Astrocyte (in vitro differentiated cells and primary cell): Measurements from ENCODE around the gene MYG1. TPM values are rescaled to one million over a fixed set of nuclear protein-coding genes. Genes with fewer than 3 reads are reported as not detected.

Experiments
- DNase-seq: peaks from one replicate; pipeline ENCODE4 v3.0.0-alpha.2; 2010; ENCODE audit warnings: low read depth
- FAIRE-seq: peaks from 2 replicates; lab custom pipeline; 2011; peaks lifted over from hg19 to GRCh38; lab: Jason Lieb, UNC
- H2AFZ ChIP-seq: 2 replicates; pipeline ENCODE4 v1.6.0; 2012; ENCODE audit warnings: low read depth, low read length, inconsistent platforms
- H3K27ac ChIP-seq: 2 replicates; pipeline ENCODE4 v1.5.1; 2011; ENCODE audit warnings: low read depth, low read length, inconsistent platforms
- H3K27me3 ChIP-seq: 2 replicates; pipeline ENCODE4 v1.6.0; 2011; ENCODE audit warnings: low read length, inconsistent platforms; ENCODE audit not compliant: insufficient read depth
- H3K36me3 ChIP-seq: 2 replicates; pipeline ENCODE4 v1.5.1; 2011; ENCODE audit warnings: low read length, inconsistent platforms; ENCODE audit not compliant: insufficient read depth
- H3K4me1 ChIP-seq: 2 replicates; pipeline ENCODE4 v1.5.1; 2011; ENCODE audit warnings: low read length, inconsistent platforms; ENCODE audit not compliant: insufficient read depth
- H3K4me2 ChIP-seq: 2 replicates; pipeline ENCODE4 v1.6.0; 2012; ENCODE audit warnings: low read length, inconsistent platforms
- H3K4me3 ChIP-seq: 2 replicates; pipeline ENCODE4 v1.5.1; 2011; ENCODE audit warnings: low read depth, mild to moderate bottlenecking, low read length, inconsistent platforms; ENCODE audit not compliant: insufficient read depth
- H3K79me2 ChIP-seq: 2 replicates; pipeline ENCODE4 v1.6.0; 2012; ENCODE audit warnings: mild to moderate bottlenecking, low read length, inconsistent platforms; ENCODE audit not compliant: insufficient read depth
- H3K9ac ChIP-seq: 2 replicates; pipeline ENCODE4 v1.6.0; 2012; ENCODE audit warnings: mild to moderate bottlenecking, low read length, inconsistent platforms
- H3K9me3 ChIP-seq: 2 replicates; pipeline ENCODE4 v1.5.1; 2012; ENCODE audit warnings: low read depth, mild to moderate bottlenecking, low read length, inconsistent platforms; ENCODE audit not compliant: insufficient read depth
- H4K20me1 ChIP-seq: 2 replicates; pipeline ENCODE4 v1.6.0; 2012; ENCODE audit warnings: low read length, inconsistent platforms; ENCODE audit not compliant: insufficient read depth
- H3K27ac Mint-ChIP-seq: one replicate; pipeline ENCODE4 v1.8.0; 2021; ENCODE audit warnings: mild to moderate bottlenecking, mixed read lengths; ENCODE audit not compliant: unreplicated experiment
- H3K27me3 Mint-ChIP-seq: one replicate; pipeline ENCODE4 v1.8.0; 2021; ENCODE audit warnings: low read depth, mixed read lengths; ENCODE audit not compliant: unreplicated experiment
- H3K36me3 Mint-ChIP-seq: one replicate; pipeline ENCODE4 v1.8.0; 2021; ENCODE audit warnings: low read depth, mixed read lengths; ENCODE audit not compliant: unreplicated experiment
- H3K4me1 Mint-ChIP-seq: one replicate; pipeline ENCODE4 v1.8.0; 2021; ENCODE audit warnings: low read depth, mixed read lengths; ENCODE audit not compliant: unreplicated experiment
- H3K4me3 Mint-ChIP-seq: one replicate; pipeline ENCODE4 v1.8.0; 2021; ENCODE audit warnings: mild to moderate bottlenecking, moderate library complexity, mixed read lengths; ENCODE audit not compliant: unreplicated experiment
- H3K9me3 Mint-ChIP-seq: one replicate; pipeline ENCODE4 v1.8.0; 2021; ENCODE audit warnings: mild to moderate bottlenecking, mixed read lengths; ENCODE audit not compliant: unreplicated experiment
- CTCF ChIP-seq: IDR thresholded peaks from 2 replicates; pipeline ENCODE4 v1.5.1; 2011; ENCODE audit warnings: low read depth, mild to moderate bottlenecking, inconsistent platforms, low read length, moderate library complexity; ENCODE audit not compliant: insufficient read depth
- EZH2 ChIP-seq: IDR thresholded peaks from 2 replicates; pipeline ENCODE4 v1.6.1; 2012; ENCODE audit warnings: mild to moderate bottlenecking, low read length, inconsistent platforms; ENCODE audit not compliant: insufficient read depth
- total RNA-seq: library from RNA; stranded (reverse); gene quantifications from 2 replicates; pipeline ENCODE4 v1.2.1, GENCODE V29; 2021

MYG1 gene
- total RNA-seq, 1 donor from 2014 or later: 40.9 TPM

DNA sequence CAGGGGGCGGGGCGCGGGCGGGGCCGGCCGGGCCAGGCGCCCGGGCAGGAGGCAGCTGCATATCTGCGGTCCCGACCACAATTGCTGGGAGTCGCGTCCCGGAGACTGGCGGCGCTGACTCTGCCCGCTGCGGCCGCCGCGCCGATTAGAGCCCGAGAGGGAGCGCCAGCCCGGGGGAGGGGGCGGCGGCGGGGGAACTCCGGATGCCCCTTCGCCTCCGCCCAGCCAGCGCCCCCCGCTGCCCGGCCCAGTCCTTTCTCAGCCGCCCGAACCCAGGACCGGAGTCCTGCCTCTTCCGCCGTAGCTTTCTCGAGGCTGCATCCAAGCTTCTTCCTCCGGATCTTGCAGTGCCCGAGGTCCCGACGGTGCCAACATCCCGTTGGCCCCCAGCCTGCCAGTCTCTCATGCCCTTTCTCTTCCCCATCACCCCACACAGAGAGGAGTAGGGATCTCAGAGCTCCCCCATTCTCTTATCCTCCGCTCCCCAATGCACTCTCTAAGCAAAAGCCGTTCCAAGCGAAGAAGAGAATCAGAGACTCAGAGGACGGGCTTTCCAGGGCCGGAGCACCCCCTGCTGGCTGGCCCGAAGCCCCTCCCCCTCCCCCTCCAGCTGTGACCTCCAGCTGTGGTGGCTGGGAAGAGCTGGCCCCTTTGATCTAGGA is 45.5 kb downstream of the MYG1 start:
- peak; percentile 58 for DNase-seq
- no peak for FAIRE-seq
- no peaks in the 10 kb centered on the region for H3K36me3 Mint-ChIP-seq
- H3K9me3 ChIP-seq: no peaks in the 10 kb centered on the region
- H2AFZ ChIP-seq: peak overlapping the region; percentile 87
- H3K79me2 ChIP-seq: no peaks in the 10 kb centered on the region
- no peak for TF ChIP-seq EZH2
- peak; percentile 34 for TF ChIP-seq CTCF
- peak overlapping the region; percentile 56 for H3K27ac Mint-ChIP-seq
- H3K27ac ChIP-seq: peak overlapping the region; percentile 20
- peaks cover 3% of the 10 kb centered on the region for H3K9me3 Mint-ChIP-seq
- H3K36me3 ChIP-seq: no peaks in the 10 kb centered on the region
- peaks cover 6% of the 10 kb centered on the region for H3K27me3 ChIP-seq
- no peaks in the 10 kb centered on the region for H4K20me1 ChIP-seq
- H3K4me3 ChIP-seq: peak overlapping the region; percentile 57
- H3K4me2 ChIP-seq: peak overlapping the region; percentile 91
- H3K27me3 Mint-ChIP-seq: peaks cover 24% of the 10 kb centered on the region
- peak overlapping the region; percentile 87 for H3K4me3 Mint-ChIP-seq
- peaks cover 9% of the 10 kb centered on the region for H3K4me1 Mint-ChIP-seq
- peak overlapping the region; percentile 76 for H3K9ac ChIP-seq
- H3K4me1 ChIP-seq: peaks cover 15% of the 10 kb centered on the region

- Histone ChIP-seq H2AFZ (no peak overlapping the region), H3K36me3 (no peaks in the 10 kb centered on the region), H3K9ac (peak overlapping the region; percentile 76), H3K79me2 (no peaks in the 10 kb centered on the region), H3K4me2 (peak overlapping the region; percentile 91), H3K9me3 (no peaks in the 10 kb centered on the region), H3K4me1 (peaks cover 15% of the 10 kb centered on the region), H3K27ac (no peak overlapping the region), H3K4me3 (no peak overlapping the region), H4K20me1 (no peaks in the 10 kb centered on the region), H3K27me3 (peaks cover 4% of the 10 kb centered on the region)
- Mint-ChIP-seq H3K4me3 (peak overlapping the region; percentile 87), H3K36me3 (no peaks in the 10 kb centered on the region), H3K27ac (no peak overlapping the region), H3K4me1 (peaks cover 5% of the 10 kb centered on the region), H3K27me3 (peaks cover 19% of the 10 kb centered on the region), H3K9me3 (no peaks in the 10 kb centered on the region)
- DNase-seq (no peak), FAIRE-seq (no peak)
- TF ChIP-seq CTCF (no peak), EZH2 (no peak)
Measured at GRCh38 chr12:53345486-53346188, 46.1 kb downstream of the MYG1 start.
